Endothelial cell of umbilical vein (primary cell): Measurements from ENCODE around the gene LRRC73. TPM values are rescaled to one million over a fixed set of nuclear protein-coding genes. Genes with fewer than 3 reads are reported as not detected.

Experiments used
- BruUV-seq: library from RNA; stranded (reverse); fragments of 400-500 nt; replicated peaks from 2 replicates; lab custom pipeline; 2021; lab: Mats Ljungman, UMichigan
- CTCF ChIA-PET: fragments of 300-600, 350-600 bp; sonication (Branson Sonifier 250); formaldehyde crosslinking; loops from one replicate; lab custom pipeline; 2021; ENCODE audit warnings: antibody characterized with exemption, inconsistent platforms; lab: Charles Lee
- POLR2A ChIA-PET: fragments of 300-600, 350-600 bp; sonication (Branson Sonifier 250); formaldehyde crosslinking; loops from one replicate; lab custom pipeline; 2021; ENCODE audit warnings: antibody characterized with exemption, inconsistent platforms; lab: Charles Lee
- DNase-seq: peaks from one replicate; pipeline ENCODE4 v3.0.0-alpha.2; 2011; ENCODE audit warnings: low read depth, low spot score
- FAIRE-seq: peaks from 2 replicates; lab custom pipeline; 2011; peaks lifted over from hg19 to GRCh38; lab: Jason Lieb, UNC
- H2AFZ ChIP-seq: 2 replicates; pipeline ENCODE4 v1.6.0; 2012; ENCODE audit warnings: low read depth, low read length, control low read depth, inconsistent platforms
- H3K27ac ChIP-seq: 2 replicates; pipeline ENCODE4 v1.5.1; 2011; ENCODE audit warnings: low read depth, mild to moderate bottlenecking, control low read depth, low read length, moderate library complexity; ENCODE audit not compliant: insufficient read depth
- H3K27me3 ChIP-seq, 2 experiments: 2 replicates each; pipeline versions ENCODE4 v1.6.0 to v1.6.1; 2011; ENCODE audit warnings: low read length in 2 of 2, mixed read lengths in 1 of 2; ENCODE audit not compliant: control insufficient read depth in 2 of 2, insufficient read depth in 2 of 2
- H3K36me3 ChIP-seq, 2 experiments: 2 replicates in 1 of 2; 3 replicates in 1 of 2; pipeline ENCODE4 v1.5.1; 2011; ENCODE audit warnings: low read length in 2 of 2, mild to moderate bottlenecking in 1 of 2, moderate library complexity in 1 of 2; ENCODE audit not compliant: control insufficient read depth in 2 of 2, insufficient read depth in 2 of 2; ENCODE audit errors: extremely low read depth in 1 of 2
- H3K4me1 ChIP-seq: 3 replicates; pipeline ENCODE4 v1.5.1; 2011; ENCODE audit warnings: mild to moderate bottlenecking, low read length; ENCODE audit not compliant: control insufficient read depth, insufficient read depth; ENCODE audit errors: extremely low read depth
- H3K4me2 ChIP-seq: 2 replicates; pipeline ENCODE4 v1.6.1; 2011; ENCODE audit warnings: low read length, control low read depth, mixed read lengths; ENCODE audit not compliant: insufficient read depth
- H3K4me3 ChIP-seq, 3 experiments: fragments of 200-600 bp in 1 of 3; sonication (generic), shearing (Covaris generic) in 1 of 3; replicated peaks in 1 of 3; 2 replicates each; pipeline ENCODE4 v1.5.1; 2011 to 2016; ENCODE audit warnings: control low read depth in 3 of 3, low read length in 3 of 3, mild to moderate bottlenecking in 2 of 3, inconsistent platforms in 1 of 3, low read depth in 1 of 3, moderate library complexity in 1 of 3; ENCODE audit not compliant: insufficient read depth in 1 of 3
- H3K79me2 ChIP-seq: 2 replicates; pipeline ENCODE4 v1.6.0; 2012; ENCODE audit warnings: low read length, inconsistent platforms; ENCODE audit not compliant: control insufficient read depth, insufficient read depth
- H3K9ac ChIP-seq: replicated peaks from 2 replicates; pipeline ENCODE3; 2011; ENCODE audit warnings: low read length, control low read depth; ENCODE audit not compliant: insufficient read depth; ENCODE audit errors: extremely low read depth
- H3K9me1 ChIP-seq: replicated peaks from 3 replicates; pipeline ENCODE4 v1.6.0; 2011; ENCODE audit warnings: mild to moderate bottlenecking, low read length; ENCODE audit not compliant: control insufficient read depth, insufficient read depth; ENCODE audit errors: extremely low read depth
- H3K9me3 ChIP-seq: replicated peaks from 2 replicates; pipeline ENCODE4 v1.5.1; 2012; ENCODE audit warnings: low read length, inconsistent platforms; ENCODE audit not compliant: control insufficient read depth, insufficient read depth
- H4K20me1 ChIP-seq: replicated peaks from 2 replicates; pipeline ENCODE3; 2011; ENCODE audit warnings: mild to moderate bottlenecking, low read length; ENCODE audit not compliant: control insufficient read depth, insufficient read depth; ENCODE audit errors: extremely low read depth
- CTCF ChIP-seq, 2 donors: IDR thresholded peaks; 1 replicate in 1 of 2; 2 replicates in 1 of 2; pipeline ENCODE4 v1.5.1; 2011; ENCODE audit warnings: low read length in 2 of 2, mild to moderate bottlenecking in 2 of 2, moderate library complexity in 2 of 2, control low read depth in 1 of 2, inconsistent platforms in 1 of 2, low read depth in 1 of 2; ENCODE audit not compliant: insufficient read depth in 1 of 2; ENCODE audit errors: extremely low read depth in 1 of 2
- EZH2 ChIP-seq: IDR thresholded peaks from 2 replicates; pipeline ENCODE4 v1.6.1; 2012; ENCODE audit warnings: borderline replicate concordance, low read depth, mild to moderate bottlenecking, moderate library complexity, low read length, inconsistent platforms; ENCODE audit not compliant: severe bottlenecking
- FOS ChIP-seq: IDR thresholded peaks from 2 replicates; pipeline ENCODE4 v1.6.1; 2011; ENCODE audit warnings: mild to moderate bottlenecking, low read length, moderate library complexity, borderline replicate concordance; ENCODE audit not compliant: insufficient read depth
- GATA2 ChIP-seq: IDR thresholded peaks from 2 replicates; pipeline ENCODE4 v1.7.0; 2011; ENCODE audit warnings: low read depth, mild to moderate bottlenecking, moderate library complexity, mixed read lengths, low read length; ENCODE audit not compliant: insufficient read length, insufficient read depth
- MAX ChIP-seq: IDR thresholded peaks from 2 replicates; pipeline ENCODE4 v1.6.1; 2011; ENCODE audit not compliant: insufficient read depth, insufficient read length
- MYC ChIP-seq: IDR thresholded peaks from one replicate; pipeline ENCODE4 v1.6.1; 2011; ENCODE audit warnings: mild to moderate bottlenecking, low read depth, low read length
- POLR2A ChIP-seq: IDR thresholded peaks from 2 replicates; pipeline ENCODE4 v1.6.1; 2012; ENCODE audit warnings: low read depth, mild to moderate bottlenecking, control low read depth, low read length
- POLR2AphosphoS5 ChIP-seq: IDR thresholded peaks from 2 replicates; pipeline ENCODE4 v1.6.1; 2012; ENCODE audit warnings: low read depth, mild to moderate bottlenecking, control low read depth, low read length, moderate library complexity; ENCODE audit not compliant: insufficient read depth
- dilution Hi-C: fragments of 300-500 bp; cut with MboI; formaldehyde crosslinking; loops from one replicate; pipeline ENCODE4 v1.15.0; 2019; ENCODE audit warnings: low sequenced_read_pairs; ENCODE audit not compliant: extremely low pct_ligation_motif_present
- intact Hi-C: fragments of 100-400 bp; cut with micrococcal nuclease; formaldehyde crosslinking; loops from one replicate; pipeline ENCODE4 v1.10.0; 2022
- polyA plus RNA-seq, 4 experiments: library from polyadenylated mRNA; depleted of rRNA in 3 of 4; stranded (reverse) in 3 of 4; unstranded in 1 of 4; fragments of >200 nt; gene quantifications; 2 replicates each; pipeline versions ENCODE4 v1.2.1 to v1.2.3, GENCODE V29; 2011 to 2012; ENCODE audit warnings: missing spikeins in 1 of 4
- total RNA-seq: library from RNA; stranded (reverse); gene quantifications from 2 replicates; pipeline ENCODE4 v1.2.3, GENCODE V29; 2021

The LRRC73 gene
- total and polyA plus RNA-seq, 2 donors (not counting 3 experiments of a cell fraction or from before 2014, with no cell fraction given) = 0.11 to 0.58 TPM

DNA sequence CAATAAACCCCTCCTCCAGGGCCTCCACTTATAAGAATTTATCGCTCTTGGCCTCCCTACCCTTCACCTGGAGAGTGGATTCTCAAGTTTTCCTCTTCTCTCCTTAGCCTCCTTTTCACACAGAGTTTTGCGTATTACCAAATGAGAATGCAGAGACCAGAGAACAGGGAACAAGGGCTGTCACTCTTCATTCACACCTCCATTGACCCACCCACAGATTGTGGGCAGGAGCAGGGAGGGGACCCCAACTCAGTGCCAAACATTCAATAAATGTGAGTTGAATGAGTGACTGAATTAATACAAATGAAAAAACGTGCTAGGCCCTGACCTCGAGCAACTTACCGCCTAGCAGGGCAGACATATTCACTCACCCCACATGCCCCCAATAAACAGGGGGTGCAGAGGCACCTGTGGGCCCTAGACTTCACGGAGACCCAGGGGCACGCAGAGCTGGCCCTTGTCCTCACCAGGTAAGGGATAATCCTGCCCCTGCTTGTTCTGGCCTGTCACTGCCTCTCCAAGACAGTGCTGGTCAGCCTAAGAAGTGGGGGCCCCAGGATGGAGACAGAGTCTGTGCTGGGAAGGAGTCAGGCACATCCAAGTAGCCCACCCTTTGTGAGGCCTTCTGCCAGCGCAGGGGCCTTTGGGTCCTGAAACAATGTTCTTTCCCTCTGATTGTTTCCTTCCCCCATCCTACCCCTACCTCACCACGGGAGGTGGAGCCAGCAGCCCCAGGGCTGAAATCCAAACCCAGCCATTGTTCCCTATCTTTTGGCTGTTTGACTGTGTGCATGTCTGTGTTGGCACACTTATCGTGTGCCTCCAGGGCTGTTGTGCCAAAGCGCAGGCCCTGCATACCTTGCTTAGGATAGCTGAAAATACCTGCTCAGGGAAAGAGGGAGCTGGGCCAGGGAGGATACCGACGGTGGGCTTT is 41.1 kb downstream of the LRRC73 start:
- intact Hi-C loops (no loop called here), dilution Hi-C loops (no loop called here)
- TF ChIP-seq POLR2A (no peak), GATA2 (no peak), FOS (no peak), MYC (no peak), POLR2AphosphoS5 (no peak)
- no peaks in the 10 kb centered on the region for H3K36me3 ChIP-seq
- DNase-seq (no peak), FAIRE-seq (no peak)
- H3K4me2 ChIP-seq = no peak overlapping the region
- H3K9me1 ChIP-seq = no peaks in the 10 kb centered on the region
- no peaks in the 10 kb centered on the region for H3K79me2 ChIP-seq
- no peak overlapping the region for H2AFZ ChIP-seq
- BruUV-seq = no TSS peak
- ChIA-PET CTCF (interaction anchor here (1.3 kb wide), 1 partner anchor 8 kb away, joined by 3 read pairs; the partner anchor contains the start of gene TJAP1), POLR2A (no interaction called here)
- no peak overlapping the region for H3K4me3 ChIP-seq
- no peaks in the 10 kb centered on the region for H3K9me3 ChIP-seq
- peaks cover 8 to 9% of the 10 kb centered on the region in 2 experiments for H3K27me3 ChIP-seq
- no peak overlapping the region for H3K27ac ChIP-seq
- no peak overlapping the region for H3K9ac ChIP-seq
- H4K20me1 ChIP-seq = no peaks in the 10 kb centered on the region
- H3K4me1 ChIP-seq = no peaks in the 10 kb centered on the region

DNA sequence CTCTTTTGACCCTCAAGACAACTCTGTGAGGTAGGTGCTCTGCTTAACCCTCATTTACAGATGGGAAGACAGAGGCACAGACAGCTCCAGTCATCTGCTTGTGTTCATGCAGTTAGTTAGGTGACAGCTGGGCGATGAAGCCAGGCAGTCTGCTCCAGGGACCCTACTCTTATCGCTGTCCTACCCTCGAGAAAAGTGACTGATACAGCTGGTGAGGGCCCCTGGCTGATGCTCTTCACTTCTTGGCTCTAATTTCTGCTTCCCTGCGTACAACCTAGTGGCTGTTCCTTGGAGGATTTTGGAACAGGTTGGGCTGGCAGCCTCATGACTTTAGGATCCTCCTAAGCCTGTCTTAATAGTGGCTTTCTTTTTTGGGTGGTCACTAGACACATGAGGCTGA is 41.9 kb downstream of the LRRC73 start:
- Histone ChIP-seq H3K9ac (no peak overlapping the region), H3K9me3 (no peaks in the 10 kb centered on the region), H3K4me3 (no peak overlapping the region), H3K4me2 (no peak overlapping the region), H3K27me3 (peaks cover 9 to 12% of the 10 kb centered on the region in 2 experiments), H3K4me1 (no peaks in the 10 kb centered on the region), H3K79me2 (no peaks in the 10 kb centered on the region), H2AFZ (no peak overlapping the region), H3K9me1 (no peaks in the 10 kb centered on the region), H4K20me1 (no peaks in the 10 kb centered on the region), H3K27ac (no peak overlapping the region), H3K36me3 (no peaks in the 10 kb centered on the region)
- ChIA-PET POLR2A (no interaction called here), CTCF (interaction anchor here (1.3 kb wide), 1 partner anchor 9 kb away, joined by 3 read pairs; the partner anchor contains the start of gene TJAP1)
- FAIRE-seq = no peak
- TF ChIP-seq CTCF (IDR thresholded peaks at IDR 0.05; ENCODE audit: extremely low read depth in 1 of 2, insufficient read depth in 1 of 2, low read depth in 1 of 2, low read length in 2 of 2) (no peak), EZH2 (no peak), POLR2A (no peak), MAX (no peak)
- dilution Hi-C loops = no loop called here
- BruUV-seq = no TSS peak
- DNase-seq = no peak
- intact Hi-C loops = no loop called here
